HEK293 (cell line): ENCODE results near the gene ACRBP.

Experiments
- GLI2 ChIP-seq: fragments of 450-650 bp; formaldehyde crosslinking; IDR thresholded peaks from 2 replicates; pipeline ENCODE4; 2017; ENCODE audit warnings: missing biosample characterization, missing genetic modification characterization, low read depth, borderline replicate concordance
- GLIS2 ChIP-seq: fragments of 450-650 bp; formaldehyde crosslinking; IDR thresholded peaks from 2 replicates; pipeline ENCODE4 v1.5.1; 2016; ENCODE audit warnings: missing biosample characterization, missing genetic modification characterization
- OSR2 ChIP-seq: fragments of 450-650 bp; formaldehyde crosslinking; IDR thresholded peaks from 2 replicates; pipeline ENCODE4 v1.5.1; 2016; ENCODE audit warnings: missing biosample characterization, missing genetic modification characterization
- RBAK ChIP-seq: fragments of 450-650 bp; formaldehyde crosslinking; IDR thresholded peaks from 2 replicates; pipeline ENCODE4 v1.5.1; 2016; ENCODE audit warnings: missing biosample characterization, missing genetic modification characterization
- YY1 ChIP-seq: fragments of 450-650 bp; formaldehyde crosslinking; IDR thresholded peaks from 2 replicates; pipeline ENCODE4 v1.5.1; 2018; ENCODE audit warnings: missing biosample characterization, missing genetic modification characterization
- ZFHX2 ChIP-seq: fragments of 450-650 bp; formaldehyde crosslinking; conservative IDR thresholded peaks from 2 replicates; pipeline ENCODE4 v1.5.1; 2016; ENCODE audit warnings: missing biosample characterization, missing genetic modification characterization
- ZFP37 ChIP-seq: fragments of 450-650 bp; formaldehyde crosslinking; IDR thresholded peaks from 2 replicates; pipeline ENCODE4 v1.5.1; 2016; ENCODE audit warnings: missing biosample characterization, missing genetic modification characterization
- ZFP69B ChIP-seq: fragments of 450-650 bp; formaldehyde crosslinking; IDR thresholded peaks from 2 replicates; pipeline ENCODE4 v1.5.1; 2016; ENCODE audit warnings: missing biosample characterization, missing genetic modification characterization
- ZIC2 ChIP-seq: fragments of 450-650 bp; formaldehyde crosslinking; IDR thresholded peaks from 2 replicates; pipeline ENCODE4 v1.5.1; 2016; ENCODE audit warnings: missing biosample characterization, missing genetic modification characterization
- ZNF202 ChIP-seq: fragments of 450-650 bp; formaldehyde crosslinking; IDR thresholded peaks from 2 replicates; pipeline ENCODE4 v1.5.1; 2016; ENCODE audit warnings: missing biosample characterization, missing genetic modification characterization, borderline replicate concordance
- ZNF280C ChIP-seq: fragments of 450-650 bp; formaldehyde crosslinking; IDR thresholded peaks from 2 replicates; pipeline ENCODE4 v1.5.1; 2016; ENCODE audit warnings: missing biosample characterization, missing genetic modification characterization
- ZNF311 ChIP-seq: fragments of 450-650 bp; formaldehyde crosslinking; IDR thresholded peaks from 2 replicates; pipeline ENCODE4 v1.5.1; 2017; ENCODE audit warnings: missing biosample characterization, missing genetic modification characterization, borderline replicate concordance
- ZNF354C ChIP-seq: fragments of 450-650 bp; formaldehyde crosslinking; IDR thresholded peaks from 2 replicates; pipeline ENCODE4 v1.5.1; 2016; ENCODE audit warnings: missing biosample characterization, missing genetic modification characterization, low read depth, borderline replicate concordance
- ZNF37A ChIP-seq: fragments of 450-650 bp; IDR thresholded peaks from 2 replicates; pipeline ENCODE4 v1.5.1; 2018; ENCODE audit warnings: missing biosample characterization, missing genetic modification characterization
- ZNF416 ChIP-seq: fragments of 450-650 bp; formaldehyde crosslinking; IDR thresholded peaks from 2 replicates; pipeline ENCODE4 v1.5.1; 2016; ENCODE audit warnings: missing biosample characterization, missing genetic modification characterization
- ZNF473 ChIP-seq: fragments of 450-650 bp; formaldehyde crosslinking; IDR thresholded peaks from 2 replicates; pipeline ENCODE4 v1.5.1; 2017; ENCODE audit warnings: missing biosample characterization, missing genetic modification characterization
- ZNF529 ChIP-seq: fragments of 450-650 bp; formaldehyde crosslinking; IDR thresholded peaks from 2 replicates; pipeline ENCODE4 v1.5.1; 2017; ENCODE audit warnings: missing genetic modification characterization, missing biosample characterization; ENCODE audit not compliant: insufficient replicate concordance
- ZNF544 ChIP-seq: fragments of 450-650 bp; formaldehyde crosslinking; IDR thresholded peaks from 2 replicates; pipeline ENCODE4 v1.5.0; 2017; ENCODE audit warnings: missing biosample characterization, missing genetic modification characterization
- ZNF549 ChIP-seq: fragments of 450-650 bp; IDR thresholded peaks from 2 replicates; pipeline ENCODE4 v1.5.1; 2018; ENCODE audit warnings: missing biosample characterization, missing genetic modification characterization, mild to moderate bottlenecking, inconsistent platforms, moderate library complexity
- ZNF555 ChIP-seq: fragments of 450-650 bp; formaldehyde crosslinking; conservative IDR thresholded peaks from 2 replicates; pipeline ENCODE4 v1.5.1; 2017; ENCODE audit warnings: missing biosample characterization, mild to moderate bottlenecking, missing genetic modification characterization, inconsistent platforms
- ZNF560 ChIP-seq: fragments of 450-650 bp; formaldehyde crosslinking; IDR thresholded peaks from 2 replicates; pipeline ENCODE4 v1.5.1; 2017; ENCODE audit warnings: missing biosample characterization, missing genetic modification characterization, borderline replicate concordance
- ZNF610 ChIP-seq: fragments of 450-650 bp; formaldehyde crosslinking; IDR thresholded peaks from 2 replicates; pipeline ENCODE4 v1.5.1; 2016; ENCODE audit warnings: missing biosample characterization, missing genetic modification characterization, borderline replicate concordance
- ZNF707 ChIP-seq: fragments of 450-650 bp; formaldehyde crosslinking; IDR thresholded peaks from 2 replicates; pipeline ENCODE4 v1.5.1; 2016; ENCODE audit warnings: missing biosample characterization, missing genetic modification characterization
- ZNF777 ChIP-seq: fragments of 450-650 bp; formaldehyde crosslinking; IDR thresholded peaks from 2 replicates; pipeline ENCODE4 v1.5.1; 2017; ENCODE audit warnings: missing biosample characterization, missing genetic modification characterization, borderline replicate concordance
- ZNF792 ChIP-seq: fragments of 450-650 bp; formaldehyde crosslinking; IDR thresholded peaks from 2 replicates; pipeline ENCODE4 v1.5.1; 2016; ENCODE audit warnings: missing biosample characterization, missing genetic modification characterization
- ZNF837 ChIP-seq: fragments of 450-650 bp; formaldehyde crosslinking; IDR thresholded peaks from 2 replicates; pipeline ENCODE4 v1.5.1; 2016; ENCODE audit warnings: missing biosample characterization, missing genetic modification characterization
- ZSCAN16 ChIP-seq: fragments of 450-650 bp; formaldehyde crosslinking; IDR thresholded peaks from 2 replicates; pipeline ENCODE4 v1.5.1; 2016; ENCODE audit warnings: missing biosample characterization, missing genetic modification characterization
- ZXDB ChIP-seq: fragments of 450-650 bp; formaldehyde crosslinking; IDR thresholded peaks from 2 replicates; pipeline ENCODE4 v1.5.1; 2016; ENCODE audit warnings: missing biosample characterization, missing genetic modification characterization
- TF ChIP-seq, protein P1 (sequence below): fragments of 450-650 bp; formaldehyde crosslinking; IDR thresholded peaks from 2 replicates; pipeline ENCODE4 v1.5.1; 2016; ENCODE audit warnings: missing biosample characterization, missing genetic modification characterization
- TF ChIP-seq, protein P2 (sequence below): fragments of 450-650 bp; formaldehyde crosslinking; IDR thresholded peaks from 2 replicates; pipeline ENCODE4 v1.5.1; 2016; ENCODE audit warnings: missing biosample characterization, missing genetic modification characterization
- TF ChIP-seq, protein P3 (sequence below): fragments of 450-650 bp; formaldehyde crosslinking; IDR thresholded peaks from 2 replicates; pipeline ENCODE4 v1.5.1; 2016; ENCODE audit warnings: missing biosample characterization, missing genetic modification characterization
- TF ChIP-seq, protein P4 (sequence below): fragments of 450-650 bp; formaldehyde crosslinking; IDR thresholded peaks from 2 replicates; pipeline ENCODE4 v1.5.1; 2017; ENCODE audit warnings: missing biosample characterization, missing genetic modification characterization

ACRBP gene

DNA sequence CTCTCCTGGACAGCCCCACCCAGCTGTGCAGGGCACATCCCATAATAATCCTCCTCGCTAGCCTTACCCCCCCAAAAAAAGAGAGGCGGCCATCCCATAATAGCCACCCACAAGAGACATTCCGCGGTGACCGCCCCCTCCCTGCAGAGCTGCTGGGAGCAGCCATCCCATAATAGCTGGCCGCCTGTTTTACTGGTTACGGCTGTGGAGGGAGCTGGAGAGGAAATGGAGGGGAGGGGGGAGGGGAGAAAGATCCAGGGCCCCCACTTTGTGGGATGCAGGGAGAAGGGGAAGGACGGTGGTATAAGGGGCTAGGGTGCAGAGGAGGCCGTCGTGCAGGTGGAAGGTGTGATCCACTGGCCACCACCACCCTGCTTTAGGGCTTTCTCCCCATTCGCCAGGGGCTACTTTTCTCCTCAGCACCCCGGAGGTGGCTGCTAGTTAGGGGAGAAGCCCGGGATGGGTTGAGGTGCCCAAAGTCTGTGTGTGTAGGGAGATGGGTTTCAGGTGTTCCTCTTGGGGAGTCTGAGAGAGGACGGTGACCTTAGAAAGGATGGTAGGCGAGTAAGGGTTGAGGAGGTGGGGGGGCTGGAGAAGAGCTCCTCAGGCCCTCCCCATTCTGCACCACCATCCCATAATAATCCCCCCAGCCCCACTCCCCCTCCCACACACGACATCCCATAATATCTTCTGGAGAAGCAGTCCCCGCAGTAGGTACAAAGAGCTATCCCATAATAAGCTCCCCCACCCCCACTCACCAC is 34.0 kb downstream of the ACRBP start (continued):
- TF ChIP-seq ZNF837 (no peak), ZFP69B (tag by site-specific recombination) (peak; percentile 56; the same call in 1 of the 2 replicates), ZFP37 (peak; percentile 76; the same call in 1 of the 2 replicates), GLIS2 (peak; percentile 70), OSR2 (tag by site-specific recombination) (peak; percentile 44; the same call in 1 of the 2 replicates), ZNF280C (tag by site-specific recombination) (no peak), ZFHX2 (peak; percentile 88), ZNF707 (tag by site-specific recombination) (no peak), GLI2 (tag by site-specific recombination) (no peak), RBAK (tag by site-specific recombination) (no peak), ZIC2 (peak; percentile 56; the same call in 1 of the 2 replicates), ZNF544 (tag by site-specific recombination) (no peak), ZNF37A (tag by site-specific recombination) (no peak), YY1 (tag by site-specific recombination) (no peak; the same call in 1 of the 2 replicates), ZNF416 (no peak), ZNF354C (no peak), ZXDB (tag by site-specific recombination) (peak; percentile 90), ZNF560 (no peak), ZNF473 (tag by site-specific recombination) (no peak), ZNF311 (no peak), ZSCAN16 (tag by site-specific recombination) (no peak), ZNF610 (tag by site-specific recombination) (no peak), ZNF792 (tag by site-specific recombination) (peak; percentile 24; the same call in 1 of the 2 replicates), ZNF549 (tag by site-specific recombination) (no peak), ZNF529 (tag by site-specific recombination) (no peak), ZNF777 (no peak), ZNF202 (no peak), ZNF555 (tag by site-specific recombination) (no peak)
- TF ChIP-seq, protein P1, sequence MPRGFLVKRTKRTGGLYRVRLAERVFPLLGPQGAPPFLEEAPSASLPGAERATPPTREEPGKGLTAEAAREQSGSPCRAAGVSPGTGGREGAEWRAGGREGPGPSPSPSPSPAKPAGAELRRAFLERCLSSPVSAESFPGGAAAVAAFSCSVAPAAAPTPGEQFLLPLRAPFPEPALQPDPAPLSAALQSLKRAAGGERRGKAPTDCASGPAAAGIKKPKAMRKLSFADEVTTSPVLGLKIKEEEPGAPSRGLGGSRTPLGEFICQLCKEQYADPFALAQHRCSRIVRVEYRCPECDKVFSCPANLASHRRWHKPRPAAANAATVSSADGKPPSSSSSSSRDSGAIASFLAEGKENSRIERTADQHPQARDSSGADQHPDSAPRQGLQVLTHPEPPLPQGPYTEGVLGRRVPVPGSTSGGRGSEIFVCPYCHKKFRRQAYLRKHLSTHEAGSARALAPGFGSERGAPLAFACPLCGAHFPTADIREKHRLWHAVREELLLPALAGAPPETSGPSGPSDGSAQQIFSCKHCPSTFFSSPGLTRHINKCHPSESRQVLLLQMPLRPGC = peak; percentile 46; the same call in 1 of the 2 replicates
- TF ChIP-seq, protein P2, sequence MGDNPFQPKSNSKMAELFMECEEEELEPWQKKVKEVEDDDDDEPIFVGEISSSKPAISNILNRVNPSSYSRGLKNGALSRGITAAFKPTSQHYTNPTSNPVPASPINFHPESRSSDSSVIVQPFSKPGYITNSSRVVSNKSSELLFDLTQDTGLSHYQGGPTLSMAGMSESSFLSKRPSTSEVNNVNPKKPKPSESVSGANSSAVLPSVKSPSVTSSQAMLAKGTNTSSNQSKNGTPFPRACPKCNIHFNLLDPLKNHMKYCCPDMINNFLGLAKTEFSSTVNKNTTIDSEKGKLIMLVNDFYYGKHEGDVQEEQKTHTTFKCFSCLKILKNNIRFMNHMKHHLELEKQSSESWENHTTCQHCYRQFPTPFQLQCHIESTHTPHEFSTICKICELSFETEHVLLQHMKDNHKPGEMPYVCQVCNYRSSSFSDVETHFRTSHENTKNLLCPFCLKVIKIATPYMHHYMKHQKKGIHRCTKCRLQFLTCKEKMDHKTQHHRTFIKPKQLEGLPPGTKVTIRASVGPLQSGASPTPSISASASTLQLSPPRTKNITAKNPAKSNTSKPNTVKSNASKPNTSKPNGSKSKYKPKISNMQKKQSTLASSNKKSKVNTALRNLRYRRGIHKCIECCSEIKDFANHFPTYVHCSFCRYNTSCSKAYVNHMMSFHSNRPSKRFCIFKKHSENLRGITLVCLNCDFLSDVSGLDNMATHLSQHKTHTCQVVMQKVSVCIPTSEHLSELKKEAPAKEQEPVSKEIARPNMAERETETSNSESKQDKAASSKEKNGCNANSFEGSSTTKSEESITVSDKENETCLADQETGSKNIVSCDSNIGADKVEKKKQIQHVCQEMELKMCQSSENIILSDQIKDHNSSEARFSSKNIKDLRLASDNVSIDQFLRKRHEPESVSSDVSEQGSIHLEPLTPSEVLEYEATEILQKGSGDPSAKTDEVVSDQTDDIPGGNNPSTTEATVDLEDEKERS (tag by site-specific recombination) = no peak
- TF ChIP-seq, protein P3, sequence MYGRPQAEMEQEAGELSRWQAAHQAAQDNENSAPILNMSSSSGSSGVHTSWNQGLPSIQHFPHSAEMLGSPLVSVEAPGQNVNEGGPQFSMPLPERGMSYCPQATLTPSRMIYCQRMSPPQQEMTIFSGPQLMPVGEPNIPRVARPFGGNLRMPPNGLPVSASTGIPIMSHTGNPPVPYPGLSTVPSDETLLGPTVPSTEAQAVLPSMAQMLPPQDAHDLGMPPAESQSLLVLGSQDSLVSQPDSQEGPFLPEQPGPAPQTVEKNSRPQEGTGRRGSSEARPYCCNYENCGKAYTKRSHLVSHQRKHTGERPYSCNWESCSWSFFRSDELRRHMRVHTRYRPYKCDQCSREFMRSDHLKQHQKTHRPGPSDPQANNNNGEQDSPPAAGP = peak; percentile 85
- TF ChIP-seq, protein P4, sequence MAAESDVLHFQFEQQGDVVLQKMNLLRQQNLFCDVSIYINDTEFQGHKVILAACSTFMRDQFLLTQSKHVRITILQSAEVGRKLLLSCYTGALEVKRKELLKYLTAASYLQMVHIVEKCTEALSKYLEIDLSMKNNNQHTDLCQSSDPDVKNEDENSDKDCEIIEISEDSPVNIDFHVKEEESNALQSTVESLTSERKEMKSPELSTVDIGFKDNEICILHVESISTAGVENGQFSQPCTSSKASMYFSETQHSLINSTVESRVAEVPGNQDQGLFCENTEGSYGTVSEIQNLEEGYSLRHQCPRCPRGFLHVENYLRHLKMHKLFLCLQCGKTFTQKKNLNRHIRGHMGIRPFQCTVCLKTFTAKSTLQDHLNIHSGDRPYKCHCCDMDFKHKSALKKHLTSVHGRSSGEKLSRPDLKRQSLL = 0 out of 2 replicates have a peak, but pooled peaks have one; percentile 18
